Measurements from ENCODE around the gene FRAS1. TPM values are rescaled to one million over a fixed set of nuclear protein-coding genes. Genes with fewer than 3 reads are reported as not detected.

FRAS1 gene
- total and polyA plus RNA-seq, 5 donors from 2014 or later, result not detected

DNA sequence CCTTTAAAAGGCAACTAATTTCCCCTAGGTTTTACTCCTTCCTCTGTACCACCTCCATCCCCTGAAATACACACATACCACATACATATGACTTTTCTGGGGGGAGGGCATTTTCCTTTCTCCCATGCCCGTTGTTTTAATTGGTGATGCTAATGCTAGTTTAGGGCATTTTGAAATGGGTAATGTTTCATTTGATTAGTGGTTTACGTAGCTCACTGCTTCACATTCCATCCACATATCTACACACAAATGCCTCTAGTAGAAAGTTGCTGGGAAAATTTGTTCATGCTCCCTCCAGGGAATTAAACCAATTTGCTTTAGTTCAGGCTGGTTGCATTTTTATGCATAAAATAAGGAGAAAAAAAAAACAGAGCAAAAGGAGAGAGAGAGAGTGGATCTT, 231.2 kb downstream of the FRAS1 start:
- Histone ChIP-seq H3K4me1 (ENCODE audit: control insufficient read depth, insufficient read depth, low read length, poor library complexity, severe bottlenecking) (no peaks in the 10 kb centered on the region), H3K36me3 (ENCODE audit: control insufficient read depth, insufficient read depth, low read length) (no peaks in the 10 kb centered on the region), H3K27ac (ENCODE audit: insufficient read depth, low read length, poor library complexity, severe bottlenecking) (no peak overlapping the region), H3K9me3 (ENCODE audit: control insufficient read depth in 2 of 2, low read length in 2 of 2) (no peaks in the 10 kb centered on the region), H3K27me3 (ENCODE audit: control insufficient read depth, insufficient read depth, low read length) (no peaks in the 10 kb centered on the region), H3K4me3 (ENCODE audit: low read depth, low read length) (no peak overlapping the region)
- no peak overlapping the region for H3K4me3 Mint-ChIP-seq
- no peak overlapping the region for H3K27ac Mint-ChIP-seq
- no peak for DNase-seq
- ATAC-seq (ENCODE audit: low read depth in 2 of 2), result no peak
- no peaks in the 10 kb centered on the region for H3K4me1 Mint-ChIP-seq
- H3K27me3 Mint-ChIP-seq, result no peaks in the 10 kb centered on the region
- no peaks in the 10 kb centered on the region for H3K36me3 Mint-ChIP-seq
- H3K9me3 Mint-ChIP-seq, result peaks cover 0 to 2% (median 0%) of the 10 kb centered on the region in 7 donors

DNA sequence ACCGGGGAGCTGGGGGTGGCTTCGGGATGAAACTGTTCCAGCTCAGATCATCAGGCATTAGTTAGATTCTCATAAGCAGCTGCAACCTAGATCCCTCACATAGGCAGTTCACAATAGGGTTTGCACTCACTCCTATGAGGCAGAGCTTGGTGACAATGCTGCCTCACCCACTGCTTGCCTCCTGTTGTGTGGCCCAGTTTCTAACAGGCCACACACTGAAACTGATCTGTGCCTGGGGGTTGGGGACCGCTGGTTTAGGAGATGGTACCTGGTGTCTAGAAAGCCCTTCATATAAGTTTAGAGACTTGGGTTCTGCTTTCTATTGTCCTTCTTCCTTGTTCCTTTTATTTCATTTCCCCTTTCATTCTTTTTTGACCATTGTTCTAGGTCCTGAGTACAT, 234.2 kb downstream of the FRAS1 start:
- H3K4me1 ChIP-seq (ENCODE audit: control insufficient read depth, insufficient read depth, low read length, poor library complexity, severe bottlenecking), result no peaks in the 10 kb centered on the region
- no peak overlapping the region for H3K27ac ChIP-seq (ENCODE audit: insufficient read depth, low read length, poor library complexity, severe bottlenecking)
- no peaks in the 10 kb centered on the region for H3K9me3 ChIP-seq (ENCODE audit: control insufficient read depth in 2 of 2, low read length in 2 of 2)
- DNase-seq (no peak), ATAC-seq (ENCODE audit: low read depth in 2 of 2) (no peak)
- Mint-ChIP-seq H3K4me3 (no peak overlapping the region), H3K27ac (no peak overlapping the region), H3K27me3 (no peaks in the 10 kb centered on the region), H3K4me1 (no peaks in the 10 kb centered on the region), H3K36me3 (no peaks in the 10 kb centered on the region), H3K9me3 (peaks cover 0 to 4% (median 0%) of the 10 kb centered on the region in 7 donors)
- H3K4me3 ChIP-seq (ENCODE audit: low read depth, low read length), result no peak overlapping the region
- no peaks in the 10 kb centered on the region for H3K27me3 ChIP-seq (ENCODE audit: control insufficient read depth, insufficient read depth, low read length)
- H3K36me3 ChIP-seq (ENCODE audit: control insufficient read depth, insufficient read depth, low read length), result no peaks in the 10 kb centered on the region

DNA sequence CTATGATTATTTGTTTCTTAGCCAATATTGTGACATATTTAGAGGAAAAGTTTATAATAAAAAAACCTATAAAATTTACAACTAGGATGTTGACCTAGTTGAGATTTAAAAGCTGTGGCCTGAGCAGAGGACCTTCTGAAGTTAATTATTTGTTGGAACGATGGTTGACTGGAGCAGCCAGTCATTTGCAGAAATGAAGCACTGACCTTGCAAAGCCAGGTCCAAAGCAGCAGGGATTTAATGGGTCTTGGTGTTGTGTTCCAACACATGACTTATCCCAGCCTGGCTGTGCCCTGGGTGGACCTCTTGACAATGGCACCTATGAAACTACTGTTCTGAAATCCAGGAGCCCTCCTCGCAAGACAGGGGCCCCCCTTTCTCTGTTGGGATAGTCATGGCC, 235.2 kb downstream of the FRAS1 start:
- no peaks in the 10 kb centered on the region for H3K36me3 Mint-ChIP-seq
- H3K4me1 Mint-ChIP-seq, result no peaks in the 10 kb centered on the region
- no peaks in the 10 kb centered on the region for H3K9me3 ChIP-seq (ENCODE audit: control insufficient read depth in 2 of 2, low read length in 2 of 2)

DNA sequence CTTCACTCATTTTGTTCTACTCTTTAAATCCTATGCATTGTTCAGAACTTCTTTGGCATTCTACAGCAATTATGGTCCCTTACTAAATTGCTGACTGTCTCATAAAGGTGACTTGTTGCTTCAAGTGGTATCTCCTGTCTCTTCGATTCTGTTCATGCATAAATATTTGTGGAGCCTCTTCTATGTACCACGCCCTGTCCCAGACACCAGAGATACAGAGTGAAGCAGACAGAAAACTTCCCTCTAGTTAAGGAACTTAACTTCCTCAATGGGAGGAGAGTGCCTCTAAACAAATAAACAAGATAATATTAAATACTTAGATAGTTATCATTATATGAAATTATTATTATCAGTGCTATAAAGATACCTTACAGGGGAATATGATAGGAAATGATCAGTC, 235.7 kb downstream of the FRAS1 start:
- ATAC-seq (ENCODE audit: low read depth in 2 of 2), result no peak
- Mint-ChIP-seq H3K27me3 (peaks cover 4% of the 10 kb centered on the region), H3K4me1 (no peaks in the 10 kb centered on the region), H3K36me3 (no peaks in the 10 kb centered on the region), H3K27ac (no peak overlapping the region), H3K9me3 (peaks cover 0 to 4% (median 0%) of the 10 kb centered on the region in 7 donors), H3K4me3 (no peak overlapping the region)
- no peak overlapping the region for H3K27ac ChIP-seq (ENCODE audit: insufficient read depth, low read length, poor library complexity, severe bottlenecking)
- H3K4me3 ChIP-seq (ENCODE audit: low read depth, low read length), result no peak overlapping the region
- no peaks in the 10 kb centered on the region for H3K36me3 ChIP-seq (ENCODE audit: control insufficient read depth, insufficient read depth, low read length)
- no peaks in the 10 kb centered on the region for H3K27me3 ChIP-seq (ENCODE audit: control insufficient read depth, insufficient read depth, low read length)
- no peak for DNase-seq
- H3K4me1 ChIP-seq (ENCODE audit: control insufficient read depth, insufficient read depth, low read length, poor library complexity, severe bottlenecking), result no peaks in the 10 kb centered on the region
- no peaks in the 10 kb centered on the region for H3K9me3 ChIP-seq (ENCODE audit: control insufficient read depth in 2 of 2, low read length in 2 of 2)

More for the DNA sequence above, 235.2 kb downstream of the FRAS1 start:
- no peak for ATAC-seq (ENCODE audit: low read depth in 2 of 2)
- no peaks in the 10 kb centered on the region for H3K27me3 ChIP-seq (ENCODE audit: control insufficient read depth, insufficient read depth, low read length)
- H3K27ac ChIP-seq (ENCODE audit: insufficient read depth, low read length, poor library complexity, severe bottlenecking), result no peak overlapping the region
- no peak for DNase-seq
- no peaks in the 10 kb centered on the region for H3K4me1 ChIP-seq (ENCODE audit: control insufficient read depth, insufficient read depth, low read length, poor library complexity, severe bottlenecking)
- H3K4me3 ChIP-seq (ENCODE audit: low read depth, low read length), result no peak overlapping the region
- Mint-ChIP-seq H3K4me3 (no peak overlapping the region), H3K9me3 (peaks cover 0 to 4% (median 0%) of the 10 kb centered on the region in 7 donors), H3K27ac (no peak overlapping the region), H3K27me3 (peaks cover 4% of the 10 kb centered on the region)
- H3K36me3 ChIP-seq (ENCODE audit: control insufficient read depth, insufficient read depth, low read length), result no peaks in the 10 kb centered on the region

DNA sequence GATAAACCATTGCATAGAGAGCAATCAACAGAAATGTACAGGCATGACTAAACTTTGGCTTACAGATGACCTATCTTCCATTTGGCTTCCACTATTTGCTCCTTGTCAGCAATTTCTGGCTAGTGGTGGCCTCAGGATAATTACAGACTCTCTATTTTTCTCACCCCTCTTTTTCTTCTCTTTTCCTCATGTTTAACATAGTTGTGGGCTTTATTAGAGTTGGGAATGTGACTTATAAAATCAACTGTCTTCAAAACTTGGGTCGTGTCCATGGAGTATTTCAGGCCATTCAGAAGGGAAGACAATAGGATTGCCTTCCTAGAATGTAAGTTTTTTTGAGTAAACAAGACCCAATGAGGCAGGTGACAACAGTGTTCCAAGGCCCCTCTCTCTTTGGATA, 236.2 kb downstream of the FRAS1 start:
- H3K27me3 ChIP-seq (ENCODE audit: control insufficient read depth, insufficient read depth, low read length), result no peaks in the 10 kb centered on the region
- Mint-ChIP-seq H3K4me3 (no peak overlapping the region), H3K27ac (no peak overlapping the region), H3K27me3 (peaks cover 6% of the 10 kb centered on the region), H3K9me3 (peaks cover 0 to 4% (median 0%) of the 10 kb centered on the region in 7 donors), H3K4me1 (no peaks in the 10 kb centered on the region), H3K36me3 (no peaks in the 10 kb centered on the region)
- no peaks in the 10 kb centered on the region for H3K4me1 ChIP-seq (ENCODE audit: control insufficient read depth, insufficient read depth, low read length, poor library complexity, severe bottlenecking)
- no peak overlapping the region for H3K4me3 ChIP-seq (ENCODE audit: low read depth, low read length)
- H3K36me3 ChIP-seq (ENCODE audit: control insufficient read depth, insufficient read depth, low read length), result no peaks in the 10 kb centered on the region
- no peak for DNase-seq
- no peaks in the 10 kb centered on the region for H3K9me3 ChIP-seq (ENCODE audit: control insufficient read depth in 2 of 2, low read length in 2 of 2)
- ATAC-seq (ENCODE audit: low read depth in 2 of 2), result no peak
- no peak overlapping the region for H3K27ac ChIP-seq (ENCODE audit: insufficient read depth, low read length, poor library complexity, severe bottlenecking)

DNA sequence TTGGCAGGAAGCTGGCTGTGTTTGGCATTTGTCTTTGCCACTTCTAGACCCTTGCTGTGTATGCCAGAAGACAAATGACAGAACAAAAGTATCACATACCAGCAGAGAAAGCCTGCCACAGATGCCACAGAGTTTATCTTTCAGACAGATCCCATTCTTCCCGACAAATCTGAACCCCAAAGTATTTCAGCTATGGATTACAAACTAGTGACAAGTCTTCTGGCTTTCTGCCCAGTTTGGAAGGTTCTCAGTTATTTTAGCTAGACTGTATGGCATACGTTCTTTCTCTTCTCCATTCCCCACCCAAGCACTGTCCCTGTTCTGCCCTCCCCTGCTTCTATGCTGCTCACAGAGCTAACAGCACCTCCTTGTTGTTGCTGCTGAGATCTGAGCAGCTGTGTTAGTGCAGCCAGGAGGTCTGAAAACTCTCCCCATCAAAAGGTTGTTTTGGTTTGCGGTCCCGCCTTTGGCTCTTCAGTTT, 236.7 kb downstream of the FRAS1 start:
- Mint-ChIP-seq H3K4me3 (no peak overlapping the region), H3K27me3 (peaks cover 8% of the 10 kb centered on the region), H3K9me3 (peaks cover 0 to 4% (median 0%) of the 10 kb centered on the region in 7 donors), H3K36me3 (no peaks in the 10 kb centered on the region), H3K4me1 (no peaks in the 10 kb centered on the region), H3K27ac (no peak overlapping the region)
- H3K9me3 ChIP-seq (ENCODE audit: control insufficient read depth in 2 of 2, low read length in 2 of 2), result no peaks in the 10 kb centered on the region
- ATAC-seq (ENCODE audit: low read depth in 2 of 2), result no peak
- H3K36me3 ChIP-seq (ENCODE audit: control insufficient read depth, insufficient read depth, low read length), result no peaks in the 10 kb centered on the region
- no peak for DNase-seq
- no peak overlapping the region for H3K4me3 ChIP-seq (ENCODE audit: low read depth, low read length)
- no peak overlapping the region for H3K27ac ChIP-seq (ENCODE audit: insufficient read depth, low read length, poor library complexity, severe bottlenecking)
- H3K27me3 ChIP-seq (ENCODE audit: control insufficient read depth, insufficient read depth, low read length), result no peaks in the 10 kb centered on the region
- H3K4me1 ChIP-seq (ENCODE audit: control insufficient read depth, insufficient read depth, low read length, poor library complexity, severe bottlenecking), result no peaks in the 10 kb centered on the region

DNA sequence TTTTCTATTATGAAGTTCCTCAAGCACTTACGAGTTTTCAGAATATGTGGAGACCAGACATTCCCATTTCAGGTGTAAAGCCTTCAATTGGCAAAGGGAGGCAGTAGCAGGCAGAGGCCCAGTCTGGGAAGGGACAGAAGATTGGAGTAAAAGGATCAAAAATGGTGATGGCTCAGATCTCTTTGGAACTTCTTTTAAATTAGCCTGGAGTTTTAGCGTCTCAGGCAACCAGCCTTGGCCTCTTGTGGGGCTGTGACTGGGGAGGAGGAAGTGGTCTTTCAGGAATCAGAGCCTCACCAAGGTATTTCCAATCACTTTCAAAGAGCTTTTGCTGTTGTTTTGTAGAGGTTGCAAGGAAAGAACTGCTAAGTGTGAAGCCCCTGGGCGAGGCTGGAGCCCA, 239.1 kb downstream of the FRAS1 start:
- H3K9me3 ChIP-seq (ENCODE audit: control insufficient read depth in 2 of 2, low read length in 2 of 2), result no peaks in the 10 kb centered on the region
- peaks cover 8% of the 10 kb centered on the region for H3K27me3 Mint-ChIP-seq
- H3K27me3 ChIP-seq (ENCODE audit: control insufficient read depth, insufficient read depth, low read length), result no peaks in the 10 kb centered on the region
- H3K36me3 Mint-ChIP-seq, result no peaks in the 10 kb centered on the region
- no peak overlapping the region for H3K27ac Mint-ChIP-seq
- H3K4me3 Mint-ChIP-seq, result no peak overlapping the region
- no peaks in the 10 kb centered on the region for H3K4me1 ChIP-seq (ENCODE audit: control insufficient read depth, insufficient read depth, low read length, poor library complexity, severe bottlenecking)
- H3K36me3 ChIP-seq (ENCODE audit: control insufficient read depth, insufficient read depth, low read length), result no peaks in the 10 kb centered on the region
- H3K4me1 Mint-ChIP-seq, result no peaks in the 10 kb centered on the region
- no peak for DNase-seq
- no peak overlapping the region for H3K27ac ChIP-seq (ENCODE audit: insufficient read depth, low read length, poor library complexity, severe bottlenecking)
- ATAC-seq (ENCODE audit: low read depth in 2 of 2), result no peak
- no peak overlapping the region for H3K4me3 ChIP-seq (ENCODE audit: low read depth, low read length)
- H3K9me3 Mint-ChIP-seq, result peaks cover 0 to 7% (median 0%) of the 10 kb centered on the region in 7 donors

DNA sequence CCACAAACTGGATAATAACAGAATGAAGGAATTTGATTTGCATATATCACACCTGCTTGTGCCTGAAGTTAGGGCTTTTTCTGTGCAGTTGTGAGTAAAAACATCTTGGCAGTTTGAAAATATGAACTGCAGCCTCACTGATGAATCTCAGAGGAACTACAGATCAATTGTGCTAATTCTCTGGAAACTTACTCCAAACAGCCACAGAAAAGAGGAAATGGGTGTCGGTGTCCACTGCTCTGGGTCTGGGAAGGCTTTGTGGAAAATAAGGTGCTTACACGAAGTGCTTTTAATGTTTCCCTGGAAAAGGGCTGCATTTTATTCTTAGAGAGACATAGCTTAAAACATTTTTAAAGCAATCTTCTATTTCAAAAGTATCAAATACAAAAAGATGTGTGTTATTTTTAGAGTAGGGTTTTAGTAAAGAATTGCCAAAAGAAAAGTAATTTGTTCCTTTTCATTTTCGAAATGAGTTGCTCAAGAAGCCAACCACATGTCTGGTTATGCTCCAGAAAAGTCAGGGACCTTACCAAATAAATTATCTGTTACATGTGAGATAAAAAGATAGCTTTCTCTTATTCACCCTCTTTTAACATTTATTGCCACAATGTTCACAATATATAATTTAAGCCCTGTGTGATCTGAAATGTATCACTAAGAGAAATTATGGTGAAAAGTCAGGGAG, 240.1 kb downstream of the FRAS1 start:
- Histone ChIP-seq H3K9me3 (ENCODE audit: control insufficient read depth in 2 of 2, low read length in 2 of 2) (no peaks in the 10 kb centered on the region), H3K27ac (ENCODE audit: insufficient read depth, low read length, poor library complexity, severe bottlenecking) (no peak overlapping the region), H3K4me1 (ENCODE audit: control insufficient read depth, insufficient read depth, low read length, poor library complexity, severe bottlenecking) (no peaks in the 10 kb centered on the region), H3K4me3 (ENCODE audit: low read depth, low read length) (no peak overlapping the region), H3K36me3 (ENCODE audit: control insufficient read depth, insufficient read depth, low read length) (no peaks in the 10 kb centered on the region), H3K27me3 (ENCODE audit: control insufficient read depth, insufficient read depth, low read length) (no peaks in the 10 kb centered on the region)
- no peak overlapping the region for H3K4me3 Mint-ChIP-seq
- H3K27me3 Mint-ChIP-seq, result peaks cover 8% of the 10 kb centered on the region
- H3K36me3 Mint-ChIP-seq, result no peaks in the 10 kb centered on the region
- H3K9me3 Mint-ChIP-seq, result peaks cover 0 to 8% (median 0%) of the 10 kb centered on the region in 7 donors
- H3K4me1 Mint-ChIP-seq, result no peaks in the 10 kb centered on the region
- no peak overlapping the region for H3K27ac Mint-ChIP-seq
- ATAC-seq (ENCODE audit: low read depth in 2 of 2) (no peak), DNase-seq (no peak)

Measured in CD4-positive, CD25-positive, alpha-beta regulatory T cell (primary cell).